Stimulated activated CD4-positive, alpha-beta T cell treated with anti-CD3 and anti-CD28 coated beads, TNF-alpha, amount 100 ng/mL, for 48 hours (primary cell): ENCODE measurements around the gene UBXN11.

Experiments used
- DNase-seq, 3 donors: peaks; one replicate each; pipeline ENCODE4 v3.0.0-alpha.2; 2020; ENCODE audit warnings: low read depth in 3 of 3

The UBXN11 gene, protein sequence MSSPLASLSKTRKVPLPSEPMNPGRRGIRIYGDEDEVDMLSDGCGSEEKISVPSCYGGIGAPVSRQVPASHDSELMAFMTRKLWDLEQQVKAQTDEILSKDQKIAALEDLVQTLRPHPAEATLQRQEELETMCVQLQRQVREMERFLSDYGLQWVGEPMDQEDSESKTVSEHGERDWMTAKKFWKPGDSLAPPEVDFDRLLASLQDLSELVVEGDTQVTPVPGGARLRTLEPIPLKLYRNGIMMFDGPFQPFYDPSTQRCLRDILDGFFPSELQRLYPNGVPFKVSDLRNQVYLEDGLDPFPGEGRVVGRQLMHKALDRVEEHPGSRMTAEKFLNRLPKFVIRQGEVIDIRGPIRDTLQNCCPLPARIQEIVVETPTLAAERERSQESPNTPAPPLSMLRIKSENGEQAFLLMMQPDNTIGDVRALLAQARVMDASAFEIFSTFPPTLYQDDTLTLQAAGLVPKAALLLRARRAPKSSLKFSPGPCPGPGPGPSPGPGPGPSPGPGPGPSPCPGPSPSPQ

DNA sequence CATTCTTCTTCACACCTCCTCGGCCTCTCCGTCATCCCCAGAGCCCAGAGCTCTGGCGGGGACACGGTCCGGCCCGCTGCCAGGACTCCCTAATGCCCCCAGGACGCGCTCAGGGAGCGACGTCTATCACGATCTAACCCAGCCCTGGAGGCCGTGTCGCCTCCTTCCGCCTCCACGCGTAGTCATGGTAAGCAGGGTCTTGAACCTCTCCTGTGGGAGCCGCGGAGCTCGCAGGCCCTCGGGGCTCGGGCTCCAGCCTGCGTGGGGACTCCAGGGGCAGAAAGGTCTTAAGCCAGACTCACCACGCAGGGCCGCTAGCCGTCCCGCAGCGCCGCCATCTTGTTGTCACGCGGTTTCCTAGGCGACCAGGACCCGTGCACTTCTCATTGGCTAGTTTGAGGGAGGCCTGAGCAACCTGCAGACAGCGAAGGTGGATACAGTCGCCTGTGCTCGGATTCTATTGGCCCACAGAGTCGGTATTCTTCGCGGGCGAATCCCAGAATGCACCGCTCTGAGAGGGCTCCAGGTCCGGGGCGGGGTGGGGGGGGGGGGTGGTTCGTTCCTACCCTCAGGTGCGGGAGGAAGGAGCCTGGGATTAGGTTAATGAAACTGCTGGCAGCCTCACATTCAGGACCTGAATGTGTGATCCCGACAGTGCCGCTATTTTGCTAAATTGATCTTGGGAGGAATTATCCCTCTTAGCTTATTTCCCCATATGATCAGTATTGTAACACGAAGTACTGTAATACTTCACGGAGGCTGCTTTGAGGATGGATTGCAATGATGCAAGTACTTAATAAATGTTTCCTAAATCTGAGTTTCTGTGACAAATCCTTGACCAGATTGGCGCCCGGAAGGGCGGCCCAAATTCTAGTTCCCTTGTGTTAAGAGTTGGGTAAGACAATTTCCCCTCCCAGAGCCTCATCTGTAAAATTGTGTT lies at the start of gene UBXN11:
Gene UBXN11 (minus strand): TSS at position 347 of the 940 bp plus-strand sequence. CDS start 3,753 bp downstream, outside the sequence.
- peak; percentile 82 to 89 (median 87) for DNase-seq

DNA sequence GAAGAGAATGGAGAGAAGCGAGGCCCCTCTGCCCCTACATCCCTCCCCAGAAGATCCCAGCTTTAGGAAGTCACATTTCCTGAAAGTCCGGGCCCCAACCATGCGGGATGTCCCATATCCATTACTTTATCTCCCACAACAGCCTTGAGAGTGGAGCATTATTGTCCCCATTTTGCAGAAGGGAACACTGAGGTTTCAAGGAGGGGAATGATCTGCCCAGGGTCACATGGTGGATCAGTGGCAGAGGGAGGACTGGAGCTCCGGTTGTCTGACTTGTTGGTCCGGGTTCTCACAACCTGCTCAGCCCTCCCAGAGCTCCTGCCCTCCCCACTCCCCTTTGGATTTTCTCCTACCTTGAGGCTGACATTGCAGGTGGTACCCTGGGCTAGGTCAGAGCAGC lies 49.7 kb upstream of the UBXN11 start:
- DNase-seq = no peak

GRCh38 chr1:26354972-26355371 lies 48.5 kb upstream of the UBXN11 start:
- DNase-seq = no peak

GRCh38 chr1:26353976-26354820 lies 47.8 kb upstream of the UBXN11 start, which contains the start of gene CRYBG2:
Gene CRYBG2 (minus strand): TSS chr1:26354130. CDS start chr1:26346657, 7,473 bp downstream.
- no peak for DNase-seq

DNA sequence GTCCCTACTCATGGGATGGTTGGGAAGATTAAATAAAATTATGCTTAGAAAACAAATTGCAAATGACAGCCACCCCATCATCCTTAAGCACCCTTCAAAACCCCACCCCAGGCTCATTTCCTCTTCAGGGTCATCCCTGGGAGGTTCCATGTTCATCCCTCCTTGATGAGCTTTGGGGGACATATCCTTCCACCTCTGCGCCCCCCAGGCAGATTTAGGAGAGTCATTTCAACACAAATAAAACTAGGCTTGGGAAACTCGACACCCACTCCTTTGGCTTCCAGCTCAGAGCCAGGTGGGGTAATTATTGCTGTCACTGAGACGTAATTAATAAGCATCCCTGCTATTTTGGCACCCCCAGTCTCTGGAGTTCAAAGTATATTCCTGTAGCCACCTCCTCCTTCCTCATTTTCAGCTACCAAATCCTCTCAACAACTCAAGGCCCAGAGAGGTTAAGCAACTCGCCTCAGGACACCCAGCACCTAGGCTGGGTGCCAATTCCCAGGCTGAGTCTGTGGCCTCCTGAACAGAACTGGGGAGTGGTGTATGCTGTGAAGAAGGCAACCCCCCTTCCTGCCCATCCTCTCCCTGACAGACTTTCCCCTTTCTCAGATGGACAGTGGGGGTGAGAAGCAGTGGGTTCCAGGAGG lies 46.9 kb upstream of the UBXN11 start:
- DNase-seq = no peak

GRCh38 chr1:26352338-26352679 lies 45.9 kb upstream of the UBXN11 start:
- no peak for DNase-seq

DNA sequence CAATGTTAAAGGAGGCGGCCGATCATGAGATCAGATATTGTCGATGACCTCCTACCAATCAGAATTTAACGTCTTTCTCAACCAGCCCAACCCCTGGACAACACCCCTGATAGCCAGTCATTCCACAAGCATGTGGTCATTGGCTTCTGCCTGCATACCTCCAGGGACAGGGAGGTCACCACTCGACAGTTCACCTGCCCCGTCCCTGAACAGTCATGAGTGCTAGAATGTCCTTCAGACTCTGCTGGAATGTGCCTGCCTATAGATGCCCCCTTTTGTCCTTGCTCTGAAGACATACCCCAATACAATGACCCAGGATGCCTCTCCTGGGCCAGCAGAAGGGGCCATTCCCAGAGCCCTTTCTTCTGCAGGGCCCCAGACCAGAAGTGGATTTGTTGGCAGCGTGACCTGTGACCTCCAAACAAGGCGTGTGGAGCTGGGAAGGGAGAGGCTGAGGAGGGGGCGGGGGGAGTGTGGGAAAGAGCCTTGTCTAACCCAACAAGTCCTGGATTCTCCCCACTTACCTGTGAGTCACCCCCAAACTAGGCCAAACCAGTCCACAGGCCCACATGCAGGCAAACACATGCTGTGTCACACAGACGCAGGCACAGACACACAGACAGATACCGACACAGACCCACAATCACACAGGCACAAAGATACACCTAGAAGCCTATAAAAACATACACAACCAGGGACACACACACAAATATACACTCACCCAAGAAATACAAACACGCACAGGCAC lies 45.3 kb upstream of the UBXN11 start:
- DNase-seq = no peak

DNA sequence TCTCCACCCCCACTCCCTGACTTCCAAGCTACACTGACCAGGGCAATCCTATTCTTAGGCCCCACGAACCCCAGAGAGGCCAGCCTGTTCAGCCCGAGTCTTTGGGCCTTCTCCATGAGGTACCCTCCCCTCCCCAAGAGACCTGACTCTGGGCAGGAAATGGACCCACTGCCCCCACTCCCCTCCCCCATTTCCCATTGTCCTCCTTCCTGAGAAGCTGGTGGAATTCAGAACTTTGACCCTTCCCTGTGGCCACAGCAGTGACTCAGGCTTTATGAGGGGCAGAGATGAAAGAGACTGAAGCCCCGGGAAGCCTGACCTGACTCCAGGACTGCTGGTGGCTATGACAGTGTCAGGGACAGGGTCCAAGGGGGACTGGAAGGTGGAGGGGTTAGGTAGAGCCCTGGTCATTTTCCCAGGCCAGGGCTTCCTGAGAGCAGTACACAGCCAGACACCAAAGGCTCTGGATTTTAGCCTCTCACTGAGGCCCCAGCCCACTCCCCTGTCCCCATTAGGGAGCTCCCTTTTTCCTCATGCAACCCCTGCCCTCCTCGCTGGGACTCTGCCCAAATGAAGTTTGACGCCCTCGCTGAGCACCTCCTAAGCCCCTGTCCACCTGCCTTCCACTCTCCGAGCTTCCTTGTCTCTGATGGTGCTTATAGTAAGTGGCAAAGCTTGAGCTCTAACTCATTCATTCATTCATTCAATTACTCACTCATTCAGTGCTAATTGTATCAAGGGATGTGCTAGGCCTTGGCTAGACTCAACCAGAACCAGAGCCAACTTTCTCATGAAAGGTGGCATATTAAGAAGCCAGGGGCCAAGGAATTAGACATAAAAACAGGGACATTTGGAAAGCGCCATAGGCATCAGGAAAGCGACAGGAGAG lies 44.5 kb upstream of the UBXN11 start:
- no peak for DNase-seq

DNA sequence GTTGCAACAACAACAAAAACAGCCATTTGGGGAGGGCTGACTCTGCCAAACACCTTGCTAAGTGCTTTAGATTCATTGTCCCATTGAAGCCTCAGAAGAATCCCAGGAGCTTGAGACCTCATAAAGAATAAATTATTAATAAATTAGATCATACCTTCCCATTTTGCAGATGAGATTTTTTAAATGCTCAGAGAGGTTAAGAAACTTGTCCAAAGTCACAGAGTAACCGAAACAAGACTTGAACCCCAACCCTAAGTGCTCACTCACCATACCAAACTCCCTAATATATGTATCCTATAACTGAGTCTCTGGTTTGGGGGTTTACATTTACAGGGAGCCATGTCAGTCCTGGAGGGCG lies 43.9 kb upstream of the UBXN11 start:
- no peak for DNase-seq

DNA sequence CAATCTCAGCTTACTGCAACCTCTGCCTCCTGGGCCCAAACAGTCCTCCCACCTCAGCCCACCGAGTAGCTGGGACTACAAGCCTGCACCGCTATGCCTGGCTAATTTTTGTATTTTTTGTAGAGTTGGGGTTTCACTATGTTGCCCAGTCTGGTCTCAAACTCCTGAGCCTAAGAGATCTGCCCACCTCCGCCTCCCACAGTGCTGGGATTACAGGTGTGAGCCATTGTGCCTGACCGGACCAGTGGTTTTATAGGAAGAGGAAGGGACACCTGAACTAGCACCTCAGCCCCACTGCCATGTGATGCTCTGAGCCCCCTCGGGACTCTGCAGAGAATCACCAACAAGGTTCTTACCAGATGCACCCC lies 43.4 kb upstream of the UBXN11 start:
- no peak for DNase-seq

DNA sequence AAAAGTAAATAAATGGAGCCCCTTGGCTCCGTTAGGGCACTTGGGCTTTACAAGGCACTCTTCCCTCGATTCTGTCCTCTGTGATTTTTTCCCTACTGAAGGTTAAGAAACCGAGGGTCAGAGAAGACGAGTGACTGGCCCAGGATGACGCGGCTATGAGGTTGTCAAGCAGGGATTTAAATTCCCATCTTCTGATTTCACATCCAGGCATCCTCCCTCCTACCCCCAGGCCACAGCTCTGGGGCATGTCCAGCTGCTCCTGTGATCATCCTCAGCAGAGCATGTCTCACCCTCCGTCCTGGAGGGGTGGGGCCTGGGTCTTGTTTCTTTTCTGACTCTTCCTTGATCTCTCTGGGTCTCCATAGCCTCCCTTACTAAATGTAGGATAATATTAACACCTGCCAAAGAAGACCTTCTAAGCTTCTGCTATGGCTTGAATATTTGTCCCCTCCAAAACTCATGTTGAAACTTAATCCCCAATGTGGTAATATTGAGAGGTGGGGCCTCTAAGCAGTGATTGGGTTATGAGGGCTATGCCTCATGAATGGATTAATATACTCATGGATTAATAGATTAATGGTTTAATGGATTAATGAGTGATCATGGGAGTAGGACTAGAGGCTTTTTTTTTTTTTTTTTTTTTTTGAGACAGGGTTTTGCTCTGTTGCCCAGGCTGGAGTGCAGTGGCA lies 42.9 kb upstream of the UBXN11 start:
- no peak for DNase-seq

GRCh38 chr1:26346274-26347033 lies 40.0 kb upstream of the UBXN11 start:
- DNase-seq = no peak

DNA sequence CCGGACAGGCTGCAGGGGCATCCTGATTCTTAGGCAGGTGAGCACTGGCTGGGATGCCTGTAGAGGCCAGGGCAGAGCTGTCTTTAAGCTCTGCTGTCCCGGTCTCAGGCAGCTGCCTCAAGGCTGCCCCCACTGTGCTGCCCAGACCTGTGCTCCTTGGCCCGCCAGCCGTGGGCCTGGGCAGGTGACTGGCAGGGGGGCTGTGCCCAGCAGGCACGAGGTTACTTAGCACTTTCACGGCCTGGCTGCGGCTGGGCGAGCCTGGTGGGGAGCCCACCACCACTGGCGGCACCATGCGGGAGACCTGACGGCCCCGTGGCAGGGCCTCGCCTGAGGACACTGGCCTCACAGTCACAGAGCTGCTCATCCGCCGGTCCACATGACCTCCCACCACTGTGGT lies 39.3 kb upstream of the UBXN11 start:
- no peak for DNase-seq

GRCh38 chr1:26344147-26344920 lies 37.9 kb upstream of the UBXN11 start:
- DNase-seq = no peak

- no peak for DNase-seq
Measured at GRCh38 chr1:26340047-26340481, 33.6 kb upstream of the UBXN11 start.

DNA sequence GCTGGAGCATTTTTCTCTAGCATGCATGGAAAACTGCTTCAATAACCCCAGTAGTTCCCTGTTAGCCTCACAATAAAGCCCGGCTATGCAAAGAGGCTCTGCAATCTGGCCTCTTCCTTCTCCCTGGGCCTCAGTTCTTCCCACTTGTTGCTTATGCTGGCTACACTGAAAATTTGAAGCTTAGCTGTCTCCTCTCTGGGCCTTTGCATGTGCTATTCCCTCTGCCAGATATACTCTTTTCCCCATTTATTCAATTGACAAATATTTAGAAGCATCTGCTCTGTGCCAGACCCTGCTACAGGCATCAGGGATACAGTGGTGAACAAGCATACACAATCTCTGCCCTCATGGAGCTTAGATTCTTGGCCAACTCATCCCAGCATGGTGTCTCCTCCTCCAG lies 32.2 kb upstream of the UBXN11 start:
- no peak for DNase-seq

DNA sequence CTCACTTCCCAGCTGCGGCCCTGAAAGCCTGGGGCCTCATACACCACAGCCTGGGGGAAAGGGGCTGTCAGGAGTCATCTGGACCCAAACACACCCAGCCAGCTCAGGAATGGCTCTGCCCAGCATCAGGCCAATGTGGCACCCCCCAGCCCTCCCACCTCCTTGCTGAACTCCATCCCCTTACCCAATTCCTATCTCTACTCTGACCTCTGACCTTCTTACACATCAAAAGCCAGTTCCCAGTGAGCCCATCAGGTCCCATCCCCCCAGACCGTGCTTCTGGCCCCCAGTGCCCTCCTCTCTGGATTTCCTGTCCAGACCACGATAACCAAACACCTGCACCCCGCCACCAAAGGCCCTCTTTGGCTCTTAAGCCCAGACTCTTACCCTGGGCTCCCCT lies 31.2 kb upstream of the UBXN11 start:
- DNase-seq = no peak
